ENCODE data around the gene ANKEF1.
"Not testable (repeated sequence)": the region's sequence is repeated elsewhere in the genome, so short reads cannot be mapped to it uniquely, and the experiment has no call there.

ANKEF1 gene

GRCh38 chr20:10034717-10035571 lies at the start of gene ANKEF1:
ANKEF1 (plus strand) TSS chr20:10034987; CDS start chr20:10038302, 3,315 bp downstream.
- DNase-seq, result peak; percentile 26

- DNase-seq, result no peak
These were observed 49.5 kb upstream of the ANKEF1 start for GRCh38 chr20:9985281-9985680.

- DNase-seq, result no peak
These were observed 49.0 kb upstream of the ANKEF1 start for GRCh38 chr20:9985773-9986172.

GRCh38 chr20:9989066-9989724 lies 45.6 kb upstream of the ANKEF1 start:
- no peak for DNase-seq

GRCh38 chr20:9993137-9993536 lies 41.6 kb upstream of the ANKEF1 start:
- DNase-seq, result no peak

GRCh38 chr20:9994676-9995075 lies 40.1 kb upstream of the ANKEF1 start:
- DNase-seq, result no peak

- DNase-seq, result no peak
These were observed 39.1 kb upstream of the ANKEF1 start for GRCh38 chr20:9995510-9996272.

GRCh38 chr20:9996944-9997343 lies 37.8 kb upstream of the ANKEF1 start:
- DNase-seq, result no peak

- DNase-seq, result peak; percentile 91
These were observed 35.1 kb upstream of the ANKEF1 start for GRCh38 chr20:9999645-10000044.

GRCh38 chr20:10002866-10003265 lies 31.9 kb upstream of the ANKEF1 start:
- DNase-seq, result no peak

- no peak for DNase-seq
These were observed 29.9 kb upstream of the ANKEF1 start for GRCh38 chr20:10004900-10005299.

GRCh38 chr20:10005885-10006284 lies 28.9 kb upstream of the ANKEF1 start:
- DNase-seq, result no peak

- DNase-seq, result no peak
These were observed 28.2 kb upstream of the ANKEF1 start for GRCh38 chr20:10006447-10007090.

- DNase-seq, result no peak
These were observed 27.6 kb upstream of the ANKEF1 start for GRCh38 chr20:10007158-10007557.

- no peak for DNase-seq
These were observed 27.0 kb upstream of the ANKEF1 start for GRCh38 chr20:10007747-10008146.

- no peak for DNase-seq
These were observed 22.3 kb upstream of the ANKEF1 start for GRCh38 chr20:10012464-10012863.

GRCh38 chr20:10014431-10014830 lies 20.4 kb upstream of the ANKEF1 start:
- no peak for DNase-seq

GRCh38 chr20:10020937-10021336 lies 13.8 kb upstream of the ANKEF1 start:
- no peak for DNase-seq

GRCh38 chr20:10022625-10023024 lies 12.2 kb upstream of the ANKEF1 start:
- DNase-seq, result no peak

GRCh38 chr20:10023911-10024310 lies 10.9 kb upstream of the ANKEF1 start:
- no peak for DNase-seq

GRCh38 chr20:10031451-10032215 lies 3.2 kb upstream of the ANKEF1 start:
- not testable (repeated sequence) for DNase-seq

- DNase-seq, result not testable (repeated sequence)
These were observed 2.5 kb upstream of the ANKEF1 start for GRCh38 chr20:10032269-10032668.

Data from NCI-H524 treated with DMSO at 0.1 percent for 48 hours (cell line).